HG02759 (cell line): ENCODE data around the gene TOMM70.
"Not testable (repeated sequence)": the region's sequence is repeated elsewhere in the genome, so short reads cannot be mapped to it uniquely, and the experiment has no call there.

Experiments used
- ATAC-seq: cut with Tn5 transposase; IDR thresholded peaks from one replicate; pipeline ENCODE4 v1.9.1; 2021; ENCODE audit warnings: mild to moderate bottlenecking, moderate library complexity; ENCODE audit not compliant: unreplicated experiment

The TOMM70 gene

DNA sequence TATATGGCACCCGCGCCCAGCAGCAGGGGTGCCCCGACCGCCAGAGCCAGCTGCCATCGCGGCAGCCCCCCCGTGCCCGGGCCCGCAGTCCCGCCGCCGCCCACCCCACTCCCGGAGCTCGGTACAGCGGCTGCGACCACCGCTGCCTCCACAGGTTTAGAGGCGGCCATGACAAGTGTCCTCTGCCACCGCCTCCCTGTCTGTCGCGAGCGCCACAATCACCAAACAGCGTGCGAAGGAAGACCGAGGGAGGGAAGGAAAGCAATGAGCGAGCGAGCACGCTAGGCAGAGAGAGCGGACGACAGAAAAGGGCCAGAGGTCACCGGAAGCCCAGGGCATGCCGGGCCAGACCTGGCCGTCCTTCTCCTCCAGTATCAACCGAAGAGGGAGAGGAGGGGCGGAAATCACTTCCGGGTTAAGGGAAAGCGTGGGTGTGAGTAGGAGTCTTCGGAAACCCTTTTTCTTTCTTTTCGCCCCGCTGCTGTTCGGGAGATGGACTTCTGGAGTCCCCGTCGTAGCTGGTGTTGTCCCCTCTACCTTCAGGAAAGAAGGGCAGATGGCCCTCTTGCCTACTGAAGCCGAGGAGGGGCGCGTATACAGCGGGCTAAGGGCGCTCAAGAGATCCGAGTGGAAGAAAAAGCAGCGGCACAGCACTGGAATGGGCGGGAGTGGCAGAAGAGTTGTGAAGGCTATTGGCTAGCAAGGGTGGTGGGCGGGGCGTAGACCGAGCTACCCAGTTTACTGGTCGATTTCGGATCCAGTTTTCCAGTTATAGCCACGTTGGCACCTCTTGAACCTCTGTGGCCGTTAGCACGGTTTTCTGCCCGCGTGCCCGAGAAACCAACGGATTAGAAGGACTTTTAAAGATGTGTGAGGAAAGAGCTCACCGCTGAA lies at the start of gene TOMM70, which contains the start of gene LNP1:
TOMM70 (minus strand) TSS at position 310 of the 894 bp plus-strand sequence; CDS start at position 170, 140 bp downstream.
LNP1 (plus strand) TSS at position 760 of the 894 bp plus-strand sequence. CDS start 28,191 bp downstream, outside the sequence.
- peak; percentile 91 for ATAC-seq

DNA sequence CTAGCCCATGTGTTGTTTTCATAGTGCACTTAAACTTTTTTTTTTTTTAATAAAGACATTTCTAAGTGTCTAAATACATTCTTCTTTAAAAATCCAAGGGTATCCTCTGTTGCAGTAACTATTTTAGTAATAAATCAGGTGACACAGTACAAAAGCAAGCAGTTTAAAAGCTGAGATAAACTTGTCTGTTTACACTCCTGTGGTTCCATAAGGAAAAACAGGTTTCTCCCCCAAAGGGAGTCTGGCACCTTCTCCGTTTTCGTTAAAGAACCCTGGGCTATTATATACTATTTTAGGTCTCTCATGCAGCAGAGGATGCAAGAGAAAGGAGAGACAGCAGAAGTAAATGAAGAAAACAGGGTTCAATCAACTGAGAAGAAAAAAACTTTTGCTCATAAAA lies 48.3 kb upstream of the TOMM70 start:
- ATAC-seq, result no peak

DNA sequence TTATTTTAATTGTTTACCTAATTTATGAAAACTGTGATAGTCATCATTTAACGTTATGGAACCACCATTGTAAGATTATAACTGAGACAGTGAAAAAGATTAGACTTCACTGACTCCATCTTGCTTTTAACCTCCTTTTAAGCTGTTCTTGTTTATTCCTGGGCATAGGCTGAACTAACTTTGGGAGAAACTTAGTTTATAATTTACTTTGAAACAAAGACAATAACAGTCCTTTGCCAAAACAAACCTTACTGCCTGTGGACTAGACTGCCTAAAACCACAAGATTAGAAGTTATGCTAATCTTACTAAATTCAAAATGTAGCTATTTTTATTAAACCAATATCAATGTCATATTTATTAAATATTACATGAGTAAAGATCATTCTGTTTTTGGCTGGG lies 47.2 kb upstream of the TOMM70 start:
- no peak for ATAC-seq

GRCh38 chr3:100447067-100447466 lies 46.2 kb upstream of the TOMM70 start:
- not testable (repeated sequence) for ATAC-seq

DNA sequence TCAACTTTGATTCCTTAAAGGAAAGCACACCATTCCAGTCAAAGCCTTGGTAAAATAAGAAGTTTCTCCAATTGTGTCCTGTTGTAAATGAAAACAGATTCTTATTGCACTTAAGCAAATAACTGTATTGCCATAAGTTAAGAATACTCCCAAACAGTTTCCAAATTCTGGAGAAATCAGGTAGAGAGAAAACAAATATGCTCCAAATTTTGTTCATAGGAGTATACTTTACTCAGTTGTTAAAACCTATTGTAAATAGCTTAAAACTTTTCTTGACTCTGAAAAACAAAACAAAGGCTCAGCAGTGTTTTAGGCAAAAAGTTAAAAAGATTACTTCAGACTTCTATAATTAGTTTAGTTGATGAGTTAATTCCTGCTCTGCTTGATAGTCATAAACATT lies 42.8 kb upstream of the TOMM70 start:
- ATAC-seq, result no peak

DNA sequence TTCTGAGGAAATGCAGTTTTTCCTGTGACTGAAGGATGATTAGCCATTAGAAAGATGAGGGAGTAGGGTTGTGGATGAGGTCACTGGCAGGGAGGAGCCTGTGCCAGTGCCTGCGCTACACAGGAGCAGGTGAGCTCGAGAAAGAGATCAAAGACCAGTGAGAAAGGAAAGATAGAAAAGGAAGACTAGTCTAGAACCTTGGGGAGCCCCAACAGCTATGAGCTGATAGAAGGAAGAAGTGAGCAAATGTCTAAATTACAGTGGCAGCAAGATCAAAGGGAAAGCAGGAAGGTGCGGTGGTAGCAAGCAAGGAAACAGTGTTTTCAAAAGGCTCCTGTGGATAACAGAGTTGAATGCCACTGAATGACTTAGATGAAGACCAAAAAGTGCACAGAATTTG lies 40.0 kb upstream of the TOMM70 start:
- no peak for ATAC-seq

DNA sequence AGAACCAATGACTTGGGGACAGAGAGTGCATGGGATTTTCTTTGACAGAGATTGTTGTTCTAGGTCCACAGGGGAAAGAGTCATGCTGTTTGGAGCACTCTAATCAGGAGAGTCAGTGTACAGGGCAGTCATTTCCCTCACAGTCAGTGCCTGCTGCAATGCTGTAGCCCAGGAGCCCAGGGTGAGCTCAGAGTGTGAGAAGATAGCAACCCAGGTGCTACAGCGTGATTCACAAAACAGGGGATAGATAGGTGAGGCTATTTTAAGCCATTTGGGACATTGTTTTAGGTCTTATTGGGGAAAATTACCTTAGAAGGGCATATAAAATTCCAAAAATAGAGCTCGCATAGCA lies 37.7 kb upstream of the TOMM70 start:
- no peak for ATAC-seq

- no peak for ATAC-seq
These were observed 37.1 kb upstream of the TOMM70 start for GRCh38 chr3:100437721-100438622.

DNA sequence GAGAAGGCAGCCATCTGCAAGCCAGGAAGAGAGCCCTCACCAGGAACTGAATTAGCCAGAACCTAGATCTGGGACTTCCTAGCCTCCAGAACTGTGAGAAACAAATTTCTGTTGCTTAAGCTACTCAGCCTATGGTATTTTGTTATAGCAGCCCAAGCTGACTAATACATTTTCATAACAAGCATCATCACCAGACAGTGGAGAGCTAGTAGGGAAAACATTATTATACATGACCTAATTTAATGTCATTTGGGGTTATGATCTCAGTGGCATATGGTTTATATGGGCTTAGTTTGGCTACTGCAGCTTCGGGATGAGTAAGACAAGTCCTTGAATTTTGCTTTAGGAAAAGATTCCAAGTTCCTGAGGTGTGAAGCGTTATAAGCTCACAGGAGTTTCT lies 36.1 kb upstream of the TOMM70 start:
- no peak for ATAC-seq

- no peak for ATAC-seq
These were observed 28.4 kb upstream of the TOMM70 start for GRCh38 chr3:100429187-100429716.

- no peak for ATAC-seq
These were observed 26.8 kb upstream of the TOMM70 start for GRCh38 chr3:100427699-100428098.

DNA sequence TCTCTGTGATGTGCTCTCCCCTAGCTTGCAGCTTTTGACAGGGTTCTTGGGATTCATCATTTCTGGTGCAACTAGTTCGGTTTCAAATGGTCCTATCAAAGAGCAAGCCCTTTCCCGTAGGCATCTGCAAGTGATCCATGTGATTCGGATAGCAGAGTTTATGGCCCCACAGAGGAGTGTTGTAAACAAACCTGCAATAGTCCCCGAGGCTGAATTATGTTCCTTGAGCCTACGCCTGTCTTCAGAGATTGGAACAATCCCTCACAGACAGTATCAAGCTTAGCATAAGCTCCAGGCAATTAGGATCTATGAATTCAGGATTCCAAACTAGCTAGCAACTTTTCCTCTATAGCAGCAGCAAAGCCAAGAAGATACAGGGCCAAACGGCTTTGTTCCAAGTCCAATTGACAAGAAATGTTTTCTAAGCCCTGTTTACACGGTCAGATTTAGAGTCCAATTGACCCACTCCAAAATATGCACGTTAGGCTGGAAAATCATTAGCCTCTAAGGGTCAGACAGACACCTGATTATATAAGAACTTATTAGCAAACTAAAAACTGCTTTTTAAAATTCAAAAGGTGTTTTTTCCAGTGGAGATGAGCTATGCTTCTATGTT lies 25.3 kb upstream of the TOMM70 start:
- no peak for ATAC-seq

GRCh38 chr3:100425316-100425715 lies 24.4 kb upstream of the TOMM70 start:
- ATAC-seq, result no peak

DNA sequence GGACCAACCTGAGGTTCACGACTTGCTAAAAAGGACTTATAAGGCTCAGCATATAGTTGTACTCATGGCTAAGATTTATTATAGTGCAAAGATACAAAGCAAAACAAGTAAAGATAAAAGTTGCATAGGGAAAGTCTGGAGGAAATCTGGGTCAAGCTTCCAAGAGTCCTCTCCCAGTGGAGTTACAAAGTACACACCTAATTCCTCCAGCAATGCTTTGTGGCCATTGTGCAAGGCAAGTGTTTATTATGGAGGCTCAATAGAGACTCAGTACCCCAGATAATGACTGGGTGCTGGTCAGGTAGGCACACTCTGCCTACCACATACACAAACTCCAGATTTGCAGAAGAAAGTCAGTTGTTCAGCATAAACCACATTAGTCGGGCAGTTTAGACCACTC lies 23.4 kb upstream of the TOMM70 start:
- ATAC-seq, result no peak

GRCh38 chr3:100423611-100424010 lies 22.7 kb upstream of the TOMM70 start:
- ATAC-seq, result no peak

DNA sequence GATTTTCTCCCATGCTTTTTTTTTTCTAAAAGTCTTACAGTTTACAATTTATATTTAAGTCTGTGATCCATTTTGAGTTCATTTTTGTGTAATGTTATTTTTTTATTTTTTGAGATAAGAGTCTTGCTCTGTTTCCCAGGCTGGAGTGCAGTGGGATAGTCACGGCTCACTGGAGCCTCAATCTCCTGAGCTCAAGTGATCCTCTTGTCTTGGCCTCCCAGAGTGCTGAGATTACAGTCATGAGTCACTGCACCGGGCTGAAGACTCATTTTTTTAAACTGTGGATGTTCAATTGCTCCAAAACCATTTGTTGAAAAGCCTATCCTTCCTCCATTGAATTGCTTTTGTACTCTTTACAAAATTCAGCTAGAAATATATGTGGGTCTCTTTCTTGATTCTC lies 20.0 kb upstream of the TOMM70 start:
- no peak for ATAC-seq

GRCh38 chr3:100419406-100419805 lies 18.5 kb upstream of the TOMM70 start:
- no peak for ATAC-seq

GRCh38 chr3:100416863-100417262 lies 16.0 kb upstream of the TOMM70 start:
- no peak for ATAC-seq

DNA sequence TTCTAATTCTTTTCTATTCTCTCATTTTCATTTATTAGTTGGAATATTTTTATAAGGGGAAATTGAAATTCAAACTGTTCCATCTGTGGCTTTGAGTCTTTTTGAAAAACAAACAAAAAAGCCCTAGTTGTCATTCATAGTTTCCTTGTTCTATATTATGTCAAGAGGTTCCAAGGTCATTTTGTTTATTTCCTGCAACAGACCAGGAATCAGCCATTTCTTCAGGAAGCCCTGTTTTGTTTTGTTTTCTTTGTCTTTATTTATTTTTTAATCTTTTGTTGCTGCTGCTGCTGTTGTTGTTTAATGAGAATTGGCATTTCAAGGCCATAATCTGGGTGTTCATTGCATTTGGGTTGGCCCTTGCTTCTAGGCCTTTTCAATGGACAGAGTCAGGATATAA lies 15.3 kb upstream of the TOMM70 start:
- no peak for ATAC-seq

DNA sequence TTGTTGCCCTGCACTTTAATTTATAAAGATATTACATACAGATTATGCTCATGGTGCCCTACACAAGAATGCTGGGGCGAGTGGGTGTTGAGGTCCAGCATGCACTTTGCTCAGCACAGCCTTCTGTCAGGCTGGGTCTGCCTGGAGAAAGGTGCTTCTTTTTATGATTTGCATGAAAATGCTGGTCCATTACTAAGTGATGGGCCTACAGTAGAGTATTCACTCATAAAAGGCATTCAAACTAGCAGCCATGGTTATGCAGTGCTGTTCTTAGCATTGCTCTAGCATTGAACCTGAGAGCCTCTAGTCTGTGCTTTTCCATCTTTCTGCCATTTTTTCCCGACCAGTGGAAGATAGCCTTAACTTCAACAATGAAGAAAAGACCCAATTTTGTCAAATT lies 12.7 kb upstream of the TOMM70 start:
- no peak for ATAC-seq
